GM12874 (cell line): ENCODE results near the gene FSHR.

Source experiments
- TF ChIP-seq, protein P1 (sequence below): IDR thresholded peaks from 2 replicates; pipeline ENCODE4 v1.5.1; 2011; ENCODE audit warnings: low read depth, mild to moderate bottlenecking, control low read depth, low read length, moderate library complexity; ENCODE audit not compliant: insufficient read depth

FSHR gene

DNA sequence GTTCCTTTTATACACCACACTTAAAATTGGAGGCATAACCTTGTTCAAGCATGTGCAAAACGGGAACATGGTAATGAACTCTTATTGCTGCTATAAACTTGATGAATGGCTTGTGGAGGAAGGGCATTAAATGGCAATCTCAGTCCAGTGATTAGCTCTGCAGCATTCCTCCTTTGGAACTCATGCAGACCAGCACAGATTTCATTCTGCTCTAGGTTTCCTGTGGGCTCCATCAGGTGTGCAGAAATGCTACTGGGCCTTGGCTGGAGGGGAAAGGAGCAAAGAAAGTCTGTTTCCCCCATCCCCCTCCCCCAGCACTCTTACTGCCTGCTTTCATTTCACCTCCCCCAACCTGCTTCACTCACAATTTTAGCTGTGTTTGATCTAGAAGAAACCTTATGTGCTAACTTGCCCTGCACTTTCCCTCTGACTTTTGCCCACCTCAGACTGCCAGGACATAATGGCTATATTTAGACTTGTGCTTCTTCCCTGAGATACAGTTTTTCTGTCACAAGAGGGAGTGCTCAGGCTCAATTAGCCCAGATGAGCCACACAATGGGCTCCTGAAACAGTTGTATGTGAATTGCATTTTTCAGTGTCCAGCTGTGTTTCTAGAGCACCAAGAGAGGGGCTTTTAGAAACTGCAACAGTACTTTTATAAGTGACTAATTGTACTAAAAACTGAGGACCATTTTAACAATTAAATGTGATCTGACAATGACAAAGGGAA is 109.8 kb downstream of the FSHR start:
- TF ChIP-seq, protein P1, sequence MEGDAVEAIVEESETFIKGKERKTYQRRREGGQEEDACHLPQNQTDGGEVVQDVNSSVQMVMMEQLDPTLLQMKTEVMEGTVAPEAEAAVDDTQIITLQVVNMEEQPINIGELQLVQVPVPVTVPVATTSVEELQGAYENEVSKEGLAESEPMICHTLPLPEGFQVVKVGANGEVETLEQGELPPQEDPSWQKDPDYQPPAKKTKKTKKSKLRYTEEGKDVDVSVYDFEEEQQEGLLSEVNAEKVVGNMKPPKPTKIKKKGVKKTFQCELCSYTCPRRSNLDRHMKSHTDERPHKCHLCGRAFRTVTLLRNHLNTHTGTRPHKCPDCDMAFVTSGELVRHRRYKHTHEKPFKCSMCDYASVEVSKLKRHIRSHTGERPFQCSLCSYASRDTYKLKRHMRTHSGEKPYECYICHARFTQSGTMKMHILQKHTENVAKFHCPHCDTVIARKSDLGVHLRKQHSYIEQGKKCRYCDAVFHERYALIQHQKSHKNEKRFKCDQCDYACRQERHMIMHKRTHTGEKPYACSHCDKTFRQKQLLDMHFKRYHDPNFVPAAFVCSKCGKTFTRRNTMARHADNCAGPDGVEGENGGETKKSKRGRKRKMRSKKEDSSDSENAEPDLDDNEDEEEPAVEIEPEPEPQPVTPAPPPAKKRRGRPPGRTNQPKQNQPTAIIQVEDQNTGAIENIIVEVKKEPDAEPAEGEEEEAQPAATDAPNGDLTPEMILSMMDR = peak; percentile 13; the same call in 1 of the 2 replicates

DNA sequence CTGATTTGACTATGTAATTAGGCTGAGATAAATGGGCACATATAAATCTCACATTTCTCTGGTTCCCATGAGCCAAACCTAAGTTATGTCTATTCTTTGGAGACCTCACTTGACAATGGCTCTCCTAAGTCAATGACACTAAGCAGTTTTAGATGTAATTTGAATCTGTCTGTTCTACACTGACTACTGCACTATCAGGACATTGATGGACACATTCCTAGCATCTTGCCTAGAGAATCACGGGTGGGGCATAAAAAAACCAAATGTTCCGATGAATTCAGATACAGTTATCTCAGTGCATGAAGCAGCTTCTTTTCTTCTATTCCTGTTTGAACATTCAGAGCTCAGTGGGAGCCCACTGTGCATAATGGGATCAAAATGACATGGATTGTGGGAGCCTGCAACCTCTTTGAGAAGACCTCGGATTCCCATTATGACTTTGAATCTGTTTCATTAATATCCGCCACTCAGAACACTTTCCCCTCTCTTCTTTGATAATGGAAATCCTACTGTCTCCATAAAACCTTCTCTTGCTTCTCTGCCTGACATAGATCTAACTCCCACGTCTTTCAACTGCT is 110.8 kb downstream of the FSHR start:
- TF ChIP-seq, protein P1 = no peak

DNA sequence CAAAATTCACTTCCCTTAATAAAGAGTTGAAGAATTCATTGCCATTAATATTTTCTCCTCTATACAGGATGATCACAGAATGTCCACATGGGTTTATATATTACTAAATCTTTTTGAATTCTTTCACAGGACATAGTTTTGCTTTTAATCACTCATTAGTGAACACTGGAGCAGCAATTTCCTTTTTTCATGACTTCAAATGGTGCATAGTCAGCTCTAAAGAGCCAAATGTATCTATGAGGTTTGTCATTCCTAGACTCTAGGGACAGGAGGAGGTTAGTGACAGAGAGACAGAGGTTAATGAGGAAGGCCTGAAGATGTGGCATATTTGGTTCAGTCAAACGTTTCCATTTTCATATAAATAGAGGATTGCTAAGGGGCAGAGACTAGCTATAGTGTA is 111.8 kb downstream of the FSHR start:
- TF ChIP-seq, protein P1 = no peak

DNA sequence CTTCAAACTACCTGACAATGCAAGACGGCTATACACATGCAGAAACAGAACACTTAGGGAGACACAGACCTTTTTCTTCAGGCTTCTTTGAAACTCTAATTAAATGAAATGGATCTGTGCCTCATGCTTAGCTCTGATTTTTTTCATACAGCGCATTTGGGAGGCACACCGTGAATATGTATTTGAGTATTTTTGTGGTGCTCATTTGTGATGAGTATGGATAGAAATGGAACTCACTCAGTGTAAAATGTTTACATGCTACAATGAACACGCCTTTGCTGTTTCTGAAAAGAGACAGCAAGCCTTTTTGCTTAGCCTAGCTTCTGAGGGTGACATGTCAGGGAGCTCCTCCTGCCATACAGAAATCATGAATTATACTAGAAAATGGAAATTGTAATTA is 113.3 kb downstream of the FSHR start:
- TF ChIP-seq, protein P1 = no peak

DNA sequence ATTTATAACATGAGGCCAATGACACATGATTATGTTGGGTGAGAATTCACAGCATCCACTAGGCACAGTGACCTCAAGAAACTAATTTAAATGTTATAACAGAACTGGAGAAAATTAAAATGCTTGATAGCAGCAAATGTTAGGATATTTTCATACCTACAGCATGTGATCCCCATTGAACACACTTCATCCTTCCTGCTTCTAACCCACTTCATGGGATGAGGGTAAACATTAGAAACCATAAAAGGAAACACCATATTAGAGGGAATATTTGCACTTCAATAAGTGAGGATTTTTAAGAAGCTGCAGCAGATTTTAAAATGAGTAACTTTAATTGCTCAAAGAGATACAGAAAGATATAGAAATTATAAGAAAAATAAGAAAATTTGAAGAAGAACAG is 117.1 kb downstream of the FSHR start:
- TF ChIP-seq, protein P1 = no peak

DNA sequence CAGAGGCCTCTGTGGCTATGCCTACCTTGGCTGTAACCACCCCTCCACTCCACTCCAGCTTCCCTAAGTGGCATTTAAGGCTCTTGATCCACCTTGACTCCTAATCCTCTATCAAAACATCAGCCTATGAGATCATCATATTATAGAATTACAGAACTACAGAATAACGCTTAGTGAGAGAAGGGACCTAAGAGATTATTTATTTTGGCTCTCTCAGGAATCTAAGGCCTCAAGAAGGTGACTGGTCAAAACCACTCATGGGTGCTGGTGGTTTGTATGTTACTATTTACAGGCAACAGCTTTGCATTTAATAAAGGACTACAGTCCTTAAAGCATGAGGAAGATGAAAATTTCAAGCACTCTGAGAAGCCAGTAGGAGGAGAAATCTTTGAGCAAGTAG is 118.8 kb downstream of the FSHR start:
- TF ChIP-seq, protein P1 = no peak

DNA sequence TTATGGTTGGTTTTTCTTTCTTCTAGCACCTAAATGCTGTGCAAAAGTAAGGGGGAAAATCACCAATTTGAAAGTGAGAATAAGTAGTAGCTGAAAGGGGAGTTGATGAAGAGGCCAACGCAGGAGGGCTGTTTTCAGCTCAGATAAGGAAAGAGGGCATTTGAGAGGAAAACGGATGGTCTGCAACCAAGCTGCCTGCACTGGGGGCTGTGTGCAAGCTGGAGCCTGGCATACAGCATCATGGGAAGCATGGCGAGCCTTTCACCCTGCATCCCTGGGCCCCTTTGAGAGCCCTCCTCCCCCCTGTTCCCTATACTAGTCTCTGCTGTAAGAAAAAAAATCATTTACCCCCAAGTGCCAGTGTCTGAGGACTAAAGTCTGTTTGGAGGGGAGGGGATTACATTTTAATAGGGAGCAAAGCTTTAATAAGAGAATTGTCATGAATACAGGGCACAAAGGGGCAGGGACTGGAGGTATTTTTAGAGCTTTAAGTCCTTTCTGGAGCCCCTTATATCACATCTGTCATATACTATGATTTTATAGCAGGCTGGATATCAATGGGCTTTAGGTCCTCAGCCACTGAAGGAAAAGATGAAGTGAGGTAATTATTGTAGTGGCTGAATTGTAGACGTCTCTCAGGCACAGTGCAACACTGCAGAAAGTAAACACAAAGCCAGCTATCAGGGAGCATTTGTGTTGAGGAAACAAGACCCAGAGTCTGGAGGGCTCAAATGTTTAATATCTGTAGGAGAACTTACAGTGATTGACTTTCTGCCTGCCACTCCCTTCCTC is 120.7 kb downstream of the FSHR start:
- TF ChIP-seq, protein P1 = no peak
